OCI-M2 (cell line): ENCODE results near the gene IGSF8.

Experiments
- DNase-seq: peaks from one replicate; lab custom pipeline; 2025; ENCODE audit not compliant: unreplicated experiment; lab: John Stamatoyannopoulos, UW

The IGSF8 gene, protein sequence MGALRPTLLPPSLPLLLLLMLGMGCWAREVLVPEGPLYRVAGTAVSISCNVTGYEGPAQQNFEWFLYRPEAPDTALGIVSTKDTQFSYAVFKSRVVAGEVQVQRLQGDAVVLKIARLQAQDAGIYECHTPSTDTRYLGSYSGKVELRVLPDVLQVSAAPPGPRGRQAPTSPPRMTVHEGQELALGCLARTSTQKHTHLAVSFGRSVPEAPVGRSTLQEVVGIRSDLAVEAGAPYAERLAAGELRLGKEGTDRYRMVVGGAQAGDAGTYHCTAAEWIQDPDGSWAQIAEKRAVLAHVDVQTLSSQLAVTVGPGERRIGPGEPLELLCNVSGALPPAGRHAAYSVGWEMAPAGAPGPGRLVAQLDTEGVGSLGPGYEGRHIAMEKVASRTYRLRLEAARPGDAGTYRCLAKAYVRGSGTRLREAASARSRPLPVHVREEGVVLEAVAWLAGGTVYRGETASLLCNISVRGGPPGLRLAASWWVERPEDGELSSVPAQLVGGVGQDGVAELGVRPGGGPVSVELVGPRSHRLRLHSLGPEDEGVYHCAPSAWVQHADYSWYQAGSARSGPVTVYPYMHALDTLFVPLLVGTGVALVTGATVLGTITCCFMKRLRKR

DNA sequence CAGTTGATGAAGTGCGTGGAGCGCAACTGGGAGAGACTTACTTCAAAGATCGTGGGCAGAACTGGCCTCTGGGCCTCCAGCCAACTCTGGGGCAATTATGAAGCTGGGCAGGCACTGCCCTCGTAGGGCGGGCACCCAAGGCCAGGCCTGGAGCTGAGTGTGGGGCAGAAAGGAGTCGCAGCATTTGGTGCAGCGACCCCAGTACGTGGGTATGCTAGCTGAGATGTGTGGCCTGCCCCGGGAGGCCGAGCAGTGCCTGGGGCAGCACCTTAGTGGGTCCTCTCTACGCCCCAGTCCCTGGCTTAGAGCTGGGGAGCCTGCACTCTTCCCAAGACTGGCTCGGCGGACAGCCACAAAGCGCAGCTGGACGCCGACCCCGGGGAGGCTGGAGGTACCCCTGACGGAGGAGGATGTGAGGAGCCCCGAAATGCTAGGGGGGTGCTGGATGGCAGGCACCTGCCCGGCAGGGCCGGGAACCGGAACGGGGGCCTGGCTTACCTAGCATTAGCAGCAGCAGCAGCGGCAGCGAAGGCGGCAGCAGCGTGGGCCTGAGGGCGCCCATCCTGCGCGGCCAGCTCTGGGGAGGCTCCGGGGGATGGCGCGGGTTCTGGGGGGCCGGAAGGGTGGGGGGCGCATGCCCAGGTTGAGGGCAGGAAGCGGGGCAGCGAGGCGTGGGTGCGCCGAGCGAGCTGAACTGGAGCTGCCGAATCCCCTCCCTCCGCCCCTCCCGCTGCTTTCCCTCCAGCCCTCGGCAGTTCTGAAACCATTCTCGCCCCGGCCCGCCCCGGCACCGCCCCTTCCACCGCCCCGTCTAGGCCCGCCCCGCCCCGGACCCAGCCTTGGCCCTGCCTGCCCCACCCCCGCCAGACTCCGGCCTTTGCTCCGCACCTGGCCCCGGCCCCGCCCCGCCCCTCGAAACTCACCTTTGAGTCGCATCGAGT is at the start of gene IGSF8:
TSS of gene IGSF8 (minus strand) at position 709 of the 941 bp plus-strand sequence. CDS start at position 562, 147 bp downstream.
- no peak for DNase-seq

DNA sequence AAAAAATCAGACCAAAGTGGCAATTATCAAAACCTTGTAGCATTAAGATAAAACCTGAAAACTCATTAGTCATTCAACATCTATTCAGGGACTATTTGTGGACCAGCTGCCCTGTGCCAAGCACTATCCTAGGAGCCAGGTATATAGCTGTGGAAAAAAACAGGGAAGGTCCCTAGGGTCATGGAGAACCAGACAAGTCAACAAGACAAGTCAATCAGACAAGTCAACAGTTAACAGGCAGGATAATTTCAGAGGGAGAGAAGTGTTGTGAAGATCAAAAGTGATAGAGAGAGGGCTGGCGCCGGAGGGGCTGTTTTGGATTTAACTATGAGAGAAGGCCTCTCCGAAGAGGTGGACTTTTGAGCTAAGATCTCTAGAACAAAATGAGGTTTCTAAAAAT is 49.7 kb upstream of the IGSF8 start:
- no peak for DNase-seq

DNA sequence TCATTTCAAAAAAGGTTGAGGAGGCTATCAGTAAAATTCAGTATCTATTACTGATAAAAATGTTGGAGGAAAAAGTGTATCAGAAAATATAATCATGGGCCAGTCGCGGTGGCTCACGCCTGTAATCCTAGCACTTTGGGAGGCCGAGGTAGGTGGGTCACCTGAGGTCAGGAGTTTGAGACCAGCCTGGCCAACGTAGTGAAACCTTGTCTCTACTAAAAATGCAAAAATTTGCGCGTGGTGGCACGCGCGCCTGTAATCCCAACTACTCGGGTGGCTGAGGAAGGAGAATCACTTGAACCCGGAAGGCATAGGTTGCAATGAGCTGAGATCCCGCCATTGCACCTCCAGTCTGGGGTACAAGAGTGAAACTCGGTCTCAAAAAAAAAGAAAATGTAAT is 47.7 kb upstream of the IGSF8 start:
- DNase-seq: no peak

DNA sequence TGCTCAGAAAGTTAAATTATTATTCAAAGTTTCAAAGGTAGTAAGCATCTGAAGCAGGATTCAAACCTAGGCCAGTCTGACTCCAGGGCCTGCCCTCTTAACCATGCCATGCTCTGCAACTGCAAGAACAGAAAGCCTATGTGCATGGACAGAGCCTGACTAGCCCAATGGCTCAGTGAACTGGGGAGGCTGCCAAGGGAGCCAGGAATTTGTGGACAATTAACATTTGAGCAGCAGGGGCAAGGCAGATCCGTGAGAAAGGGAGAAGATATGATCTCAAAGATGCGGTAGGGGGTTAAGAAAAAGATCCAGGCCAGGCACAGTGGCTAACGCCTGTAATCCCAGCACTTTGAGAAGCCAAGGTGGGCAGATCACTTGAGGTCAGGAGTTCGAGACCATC is 46.5 kb upstream of the IGSF8 start:
- no peak for DNase-seq

GRCh38 chr1:160143695-160144094 is 45.3 kb upstream of the IGSF8 start:
- no peak for DNase-seq

- no peak for DNase-seq
These were observed 41.4 kb upstream of the IGSF8 start for GRCh38 chr1:160139840-160140239.

DNA sequence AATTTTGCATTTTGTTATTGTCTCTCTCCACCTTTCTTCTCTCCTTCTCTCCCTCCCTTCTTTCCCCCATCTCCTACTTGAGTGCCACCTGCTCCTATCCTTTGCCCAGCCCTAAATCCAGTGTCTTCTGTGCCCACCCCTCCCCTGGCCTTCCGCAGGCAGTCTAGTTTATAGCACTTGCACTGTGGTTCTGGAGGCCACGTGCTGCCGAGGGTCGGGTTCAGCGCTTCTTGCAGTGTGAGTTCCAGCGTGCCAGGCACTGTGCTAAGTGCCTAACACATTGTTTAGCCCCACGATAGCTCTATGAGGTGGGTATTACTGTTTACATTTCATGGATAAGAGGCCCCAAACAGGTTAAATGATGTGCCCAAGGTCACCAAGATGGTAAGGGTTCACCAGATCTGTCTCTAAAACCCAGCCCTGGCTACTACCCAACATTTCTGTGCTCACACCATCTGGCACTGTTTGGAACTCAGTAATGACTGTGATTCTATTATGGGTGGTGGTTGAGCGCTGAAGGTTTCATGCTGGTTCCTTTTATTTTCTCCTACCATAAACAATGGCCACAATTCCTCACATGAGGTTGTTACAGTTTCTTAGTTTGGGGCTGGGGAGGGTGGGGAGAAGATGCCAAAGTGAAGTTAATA is 38.9 kb upstream of the IGSF8 start:
- no peak for DNase-seq

- DNase-seq: no peak
These were observed 38.4 kb upstream of the IGSF8 start for GRCh38 chr1:160136926-160137200.

DNA sequence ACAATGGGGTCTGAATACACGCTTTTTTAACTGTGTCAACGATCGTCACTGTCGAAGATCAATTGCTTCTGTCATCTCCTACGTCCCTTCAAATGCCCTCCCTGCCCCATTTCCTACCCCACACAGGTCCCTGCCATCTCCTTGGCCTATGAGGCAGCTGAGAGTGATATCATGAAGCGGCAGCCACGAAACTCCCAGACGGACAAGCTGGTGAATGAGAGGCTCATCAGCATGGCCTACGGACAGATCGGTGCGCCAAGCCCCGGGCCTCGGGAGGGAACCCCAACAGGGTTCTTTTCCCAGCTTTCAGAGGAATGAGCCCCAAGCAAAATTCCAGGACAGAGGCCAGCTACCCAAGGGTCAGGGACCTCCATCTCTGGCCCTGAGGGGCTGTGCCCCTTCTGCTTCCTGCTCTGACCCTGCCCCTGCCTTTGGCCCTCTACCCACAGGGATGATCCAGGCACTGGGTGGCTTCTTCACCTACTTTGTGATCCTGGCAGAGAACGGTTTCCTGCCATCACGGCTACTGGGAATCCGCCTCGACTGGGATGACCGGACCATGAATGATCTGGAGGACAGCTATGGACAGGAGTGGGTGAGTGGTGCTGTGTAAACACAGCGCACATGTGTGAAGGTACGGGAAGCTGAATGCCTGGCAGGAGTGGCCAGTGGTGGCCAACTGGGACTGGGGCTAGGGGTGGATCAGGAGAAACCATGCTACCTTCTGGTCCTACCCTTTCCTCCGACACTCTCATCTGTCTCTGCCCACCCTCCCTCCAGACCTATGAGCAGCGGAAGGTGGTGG is 37.9 kb upstream of the IGSF8 start:
- DNase-seq: no peak

DNA sequence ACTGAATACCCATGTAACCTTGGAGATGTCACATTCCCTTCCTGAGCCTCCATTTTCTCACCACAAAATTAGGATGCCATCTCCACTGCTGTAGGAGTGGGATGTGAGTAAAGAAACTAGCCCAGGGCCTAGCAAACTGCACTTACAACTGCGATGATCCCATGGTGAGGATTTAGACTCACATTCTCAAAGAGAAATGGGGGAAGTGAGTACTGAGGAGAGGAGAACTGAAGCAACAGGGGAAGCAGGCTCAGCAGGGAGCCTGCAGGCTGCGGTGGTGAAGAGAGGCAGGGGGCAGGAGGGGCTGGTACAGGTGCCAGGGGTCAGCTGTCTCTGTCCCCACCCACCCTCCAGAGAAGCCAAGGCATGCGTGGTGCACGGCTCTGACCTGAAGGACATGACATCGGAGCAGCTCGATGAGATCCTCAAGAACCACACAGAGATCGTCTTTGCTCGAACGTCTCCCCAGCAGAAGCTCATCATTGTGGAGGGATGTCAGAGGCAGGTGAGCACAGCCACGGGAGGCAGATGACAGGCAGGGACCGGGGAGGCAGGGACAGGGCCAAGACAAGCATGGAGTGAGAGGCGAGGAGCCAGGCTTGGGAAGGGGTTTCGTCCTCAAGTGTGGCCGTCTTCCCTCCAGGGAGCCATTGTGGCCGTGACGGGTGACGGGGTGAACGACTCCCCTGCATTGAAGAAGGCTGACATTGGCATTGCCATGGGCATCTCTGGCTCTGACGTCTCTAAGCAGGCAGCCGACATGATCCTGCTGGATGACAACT is 36.6 kb upstream of the IGSF8 start:
- no peak for DNase-seq

GRCh38 chr1:160133990-160134770 is 35.8 kb upstream of the IGSF8 start:
- no peak for DNase-seq

GRCh38 chr1:160131803-160132565 is 33.6 kb upstream of the IGSF8 start:
- DNase-seq: no peak

DNA sequence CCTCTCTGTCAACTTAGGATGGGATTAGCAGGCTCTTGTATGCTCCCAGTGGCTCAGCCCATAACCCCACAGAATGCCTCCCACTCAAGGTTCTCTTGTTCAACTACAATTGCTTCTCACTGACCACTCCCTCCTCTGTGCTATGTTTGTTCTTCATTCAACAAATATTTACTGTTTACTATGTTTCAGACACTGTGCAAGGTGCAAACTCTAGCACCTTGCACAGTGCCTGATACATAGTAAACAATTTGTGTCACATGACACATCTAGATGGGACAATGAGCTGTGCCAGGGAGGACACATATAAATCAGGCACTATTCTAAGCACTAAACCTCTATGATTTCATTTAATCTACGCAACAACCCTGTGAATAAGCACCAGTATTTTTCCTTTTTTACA is 32.5 kb upstream of the IGSF8 start:
- no peak for DNase-seq

GRCh38 chr1:160130486-160130885 is 32.1 kb upstream of the IGSF8 start:
- no peak for DNase-seq

DNA sequence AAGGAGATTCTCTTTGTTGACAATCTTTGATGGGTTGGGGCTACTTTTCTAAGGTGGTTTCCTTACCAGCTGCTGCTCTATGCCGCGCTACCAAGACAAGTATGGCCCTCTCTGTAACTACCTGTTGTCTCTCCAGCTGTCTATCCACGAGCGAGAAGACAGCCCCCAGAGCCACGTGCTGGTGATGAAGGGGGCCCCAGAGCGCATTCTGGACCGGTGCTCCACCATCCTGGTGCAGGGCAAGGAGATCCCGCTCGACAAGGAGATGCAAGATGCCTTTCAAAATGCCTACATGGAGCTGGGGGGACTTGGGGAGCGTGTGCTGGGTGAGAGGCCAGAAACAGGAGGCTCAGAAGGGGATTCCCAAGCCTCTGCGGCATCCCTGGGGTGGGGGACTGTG is 31.5 kb upstream of the IGSF8 start:
- no peak for DNase-seq

DNA sequence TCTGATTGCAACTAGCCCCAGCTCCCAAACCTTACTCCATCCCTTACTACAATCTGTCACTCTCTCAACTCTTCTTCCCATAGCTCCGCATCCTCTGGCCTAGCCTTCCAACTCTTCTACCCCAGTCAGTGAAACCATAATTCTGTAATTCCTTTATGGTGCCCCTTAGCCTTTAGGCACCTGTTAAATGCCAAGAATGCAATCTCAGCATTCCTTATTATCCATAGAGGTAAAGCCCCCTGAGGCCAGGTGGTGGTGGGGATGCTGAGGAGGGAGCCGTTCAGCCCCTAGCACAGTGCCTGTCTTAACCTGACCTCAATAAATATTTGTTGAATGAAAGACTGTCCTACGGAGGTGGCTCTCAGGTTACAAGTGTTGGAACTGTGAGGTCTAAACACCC is 31.1 kb upstream of the IGSF8 start:
- DNase-seq: no peak

- no peak for DNase-seq
These were observed 30.6 kb upstream of the IGSF8 start for GRCh38 chr1:160129046-160129445.

GRCh38 chr1:160128636-160129035 is 30.2 kb upstream of the IGSF8 start:
- no peak for DNase-seq
